Adipocyte (in vitro differentiated cells): ENCODE measurements around the gene TMEM144.
A peak's percentile ranks its signal among the peaks of the same experiment; 100 is the strongest.

Experiments used
- DNase-seq: peaks from one replicate; pipeline ENCODE4 v3.0.0-alpha.2; 2015; ENCODE audit warnings: low read depth
- H3K27me3 ChIP-seq: replicated peaks from 2 replicates; pipeline ENCODE4 v1.7.0; 2013; ENCODE audit warnings: mild to moderate bottlenecking, low read length, moderate library complexity; ENCODE audit not compliant: control insufficient read depth, insufficient read depth
- H3K36me3 ChIP-seq: 2 replicates; pipeline ENCODE4 v1.7.0; 2013; ENCODE audit warnings: low read length, mild to moderate bottlenecking, moderate library complexity; ENCODE audit not compliant: control insufficient read depth, insufficient read depth, severe bottlenecking
- H3K4me1 ChIP-seq: 2 replicates; pipeline ENCODE4 v1.7.0; 2013; ENCODE audit warnings: mild to moderate bottlenecking, low read length, moderate library complexity; ENCODE audit not compliant: control insufficient read depth, insufficient read depth
- H3K4me3 ChIP-seq: 2 replicates; pipeline ENCODE4 v1.7.0; 2013; ENCODE audit warnings: mild to moderate bottlenecking, low read length, moderate library complexity
- H3K9ac ChIP-seq: 2 replicates; pipeline ENCODE4 v1.7.0; 2013; ENCODE audit warnings: mild to moderate bottlenecking, low read length, moderate library complexity
- H3K9me3 ChIP-seq: 2 replicates; pipeline ENCODE4 v1.7.0; 2013; ENCODE audit warnings: mild to moderate bottlenecking, low read length, moderate library complexity; ENCODE audit not compliant: control insufficient read depth

Gene TMEM144

GRCh38 chr4:158209825-158210807 is at the start of gene TMEM144:
Gene TMEM144 (plus strand): TSS chr4:158210486. CDS start chr4:158212668, 2,182 bp downstream.
- no peaks in the 10 kb centered on the region for H3K36me3 ChIP-seq
- peaks cover 25% of the 10 kb centered on the region for H3K4me1 ChIP-seq
- H3K9ac ChIP-seq: peak within 1 kb of the TSS; percentile 94
- DNase-seq: peak; percentile 96
- peak within 1 kb of the TSS; percentile 87 for H3K4me3 ChIP-seq
- no peaks in the 10 kb centered on the region for H3K27me3 ChIP-seq
- H3K9me3 ChIP-seq: no peaks in the 10 kb centered on the region

GRCh38 chr4:158161551-158162354 is 48.5 kb upstream of the TMEM144 start:
- Histone ChIP-seq H3K9me3 (no peaks in the 10 kb centered on the region), H3K4me1 (peaks cover 59% of the 10 kb centered on the region), H3K9ac (peak overlapping the region; percentile 1), H3K36me3 (no peaks in the 10 kb centered on the region), H3K4me3 (peak overlapping the region; percentile 28), H3K27me3 (no peaks in the 10 kb centered on the region)
- peak; percentile 71 for DNase-seq

- Histone ChIP-seq H3K4me3 (no peak overlapping the region), H3K4me1 (peaks cover 60% of the 10 kb centered on the region), H3K9ac (no peak overlapping the region), H3K27me3 (no peaks in the 10 kb centered on the region), H3K9me3 (no peaks in the 10 kb centered on the region), H3K36me3 (no peaks in the 10 kb centered on the region)
- DNase-seq: no peak
Observed at GRCh38 chr4:158162631-158163030, 47.7 kb upstream of the TMEM144 start.

GRCh38 chr4:158163941-158164767 is 46.1 kb upstream of the TMEM144 start:
- no peaks in the 10 kb centered on the region for H3K9me3 ChIP-seq
- peak overlapping the region; percentile 57 for H3K4me3 ChIP-seq
- no peaks in the 10 kb centered on the region for H3K27me3 ChIP-seq
- H3K9ac ChIP-seq: peak overlapping the region; percentile 18
- peak; percentile 38 for DNase-seq
- H3K4me1 ChIP-seq: peaks cover 56% of the 10 kb centered on the region
- no peaks in the 10 kb centered on the region for H3K36me3 ChIP-seq

GRCh38 chr4:158164768-158165213 is 45.5 kb upstream of the TMEM144 start:
- peak; percentile 63 for DNase-seq
- peak overlapping the region; percentile 18 for H3K9ac ChIP-seq
- peak overlapping the region; percentile 57 for H3K4me3 ChIP-seq

GRCh38 chr4:158166701-158167100 is 43.6 kb upstream of the TMEM144 start:
- Histone ChIP-seq H3K36me3 (no peaks in the 10 kb centered on the region), H3K27me3 (no peaks in the 10 kb centered on the region)

More at GRCh38 chr4:158164768-158165213, 45.5 kb upstream of the TMEM144 start:
- Histone ChIP-seq H3K4me1 (peaks cover 56% of the 10 kb centered on the region), H3K36me3 (no peaks in the 10 kb centered on the region), H3K9me3 (no peaks in the 10 kb centered on the region), H3K27me3 (no peaks in the 10 kb centered on the region)

GRCh38 chr4:158168606-158169005 is 41.7 kb upstream of the TMEM144 start:
- H3K9me3 ChIP-seq: no peaks in the 10 kb centered on the region
- no peaks in the 10 kb centered on the region for H3K36me3 ChIP-seq
- H3K27me3 ChIP-seq: no peaks in the 10 kb centered on the region
- peaks cover 62% of the 10 kb centered on the region for H3K4me1 ChIP-seq
- DNase-seq: no peak
- peak overlapping the region; percentile 90 for H3K4me3 ChIP-seq
- peak overlapping the region; percentile 89 for H3K9ac ChIP-seq

More at GRCh38 chr4:158166701-158167100, 43.6 kb upstream of the TMEM144 start:
- H3K9me3 ChIP-seq: no peaks in the 10 kb centered on the region
- H3K4me1 ChIP-seq: peaks cover 57% of the 10 kb centered on the region
- no peak for DNase-seq
- H3K4me3 ChIP-seq: peak overlapping the region; percentile 90
- H3K9ac ChIP-seq: no peak overlapping the region

GRCh38 chr4:158169506-158169905 is 40.8 kb upstream of the TMEM144 start:
- Histone ChIP-seq H3K4me3 (peak overlapping the region; percentile 90), H3K27me3 (no peaks in the 10 kb centered on the region), H3K4me1 (peaks cover 56% of the 10 kb centered on the region), H3K9me3 (no peaks in the 10 kb centered on the region), H3K9ac (peak overlapping the region; percentile 89), H3K36me3 (no peaks in the 10 kb centered on the region)
- DNase-seq: no peak

GRCh38 chr4:158169931-158170690 is 40.2 kb upstream of the TMEM144 start:
- H3K4me3 ChIP-seq: peak overlapping the region; percentile 90
- peaks cover 50% of the 10 kb centered on the region for H3K4me1 ChIP-seq
- H3K36me3 ChIP-seq: no peaks in the 10 kb centered on the region
- H3K9ac ChIP-seq: peak overlapping the region; percentile 89
- no peaks in the 10 kb centered on the region for H3K27me3 ChIP-seq
- no peaks in the 10 kb centered on the region for H3K9me3 ChIP-seq
- DNase-seq: no peak
